ENCODE results near the gene TOX2. TPM values are rescaled to one million over a fixed set of nuclear protein-coding genes. Genes with fewer than 3 reads are reported as not detected.

The TOX2 gene
- total and polyA plus RNA-seq, 2 of the 8 experiments (the other 6 are each of a cell fraction or from before 2014, with no cell fraction given), result 1.8 to 3.4 TPM

DNA sequence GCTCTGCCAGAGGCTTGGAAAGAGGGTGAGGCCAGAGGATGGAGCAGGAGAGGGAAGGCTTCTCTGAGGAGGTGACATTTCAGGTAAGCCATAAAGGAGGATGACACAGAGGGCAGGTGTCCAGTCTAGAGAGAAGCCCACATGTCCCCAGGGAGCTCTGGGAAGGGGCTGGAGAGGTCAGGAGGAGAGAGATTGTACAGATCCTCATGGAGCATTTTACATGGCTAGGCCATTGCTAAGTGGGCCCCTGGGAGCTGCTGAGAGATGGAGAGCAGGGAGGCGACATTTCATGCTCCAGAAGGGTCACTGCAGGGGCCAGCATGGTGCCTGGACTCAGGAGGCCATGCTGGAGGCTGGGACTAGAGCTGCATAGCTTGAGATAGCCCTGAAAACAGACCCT, 124.5 kb downstream of the TOX2 start:
- ChIA-PET POLR2A (ENCODE audit: partially characterized antibody) (no interaction called here), CTCF (ENCODE audit: partially characterized antibody) (interaction anchor here (1.2 to 2.4 kb wide), 3 partner anchors 10 to 18 kb away, joined by 3 to 8 read pairs (median 5); no protein-coding TSS in a partner anchor)
- no peak overlapping the region for H3K56ac ChIP-seq (replicated peaks; ENCODE audit: insufficient read length, low read depth, low read length)
- no peak overlapping the region for H2BK12ac ChIP-seq (ENCODE audit: low read depth, low read length)
- no peaks in the 10 kb centered on the region for H3K23me2 ChIP-seq (ENCODE audit: low read depth, low read length)
- no peaks in the 10 kb centered on the region; a peak in 1 of 7 replicates for H3K27me3 ChIP-seq (replicated peaks in 1 of 4; ENCODE audit: control insufficient read depth in 3 of 4, extremely low read depth in 1 of 4, insufficient read depth in 3 of 4, low read length in 3 of 4)
- H2BK5ac ChIP-seq (ENCODE audit: low read depth, low read length), result no peak overlapping the region
- 100% methylated on average over 1 of the region's 1 CpG; no CpG with 5 or more reads in 1 of the 2 experiments for WGBS, 2 experiments (ENCODE audit: extremely low coverage in 1 of 2, insufficient coverage in 1 of 2, insufficient read length in 1 of 2, insufficient replicate concordance in 2 of 2, low coverage in 1 of 2, low lambda C conversion rate in 2 of 2, missing lambda C conversion rate in 1 of 2)
- H3K4me1 ChIP-seq (replicated peaks in 1 of 4; ENCODE audit: control insufficient read depth in 3 of 4, insufficient read depth in 4 of 4, low read length in 3 of 4), result no peaks in the 10 kb centered on the region
- H2BK120ac ChIP-seq (replicated peaks; ENCODE audit: low read depth, low read length), result no peak overlapping the region
- no peaks in the 10 kb centered on the region for H4K20me1 ChIP-seq (replicated peaks in 1 of 2; ENCODE audit: control insufficient read depth in 1 of 2, insufficient read depth in 2 of 2, low read length in 2 of 2)
- no peak overlapping the region for H4K91ac ChIP-seq (replicated peaks; ENCODE audit: insufficient read length, low read length)
- no peak overlapping the region for H2AFZ ChIP-seq (ENCODE audit: low read length)
- H3K79me2 ChIP-seq (ENCODE audit: control insufficient read depth in 1 of 2, insufficient read depth in 2 of 2, low read length in 2 of 2), result no peaks in the 10 kb centered on the region
- no peaks in the 10 kb centered on the region for H3K79me1 ChIP-seq (ENCODE audit: low read depth, low read length)
- H2BK15ac ChIP-seq (ENCODE audit: low read length), result no peak overlapping the region
- FAIRE-seq (no peak), DNase-seq (ENCODE audit: low read depth in 1 of 2, low spot score in 2 of 2) (no peak)
- no peak overlapping the region for H3K4me2 ChIP-seq (ENCODE audit: insufficient read depth in 1 of 2, low read depth in 2 of 2, low read length in 2 of 2)
- H2BK20ac ChIP-seq (ENCODE audit: low read length), result no peak overlapping the region
- H3K9me3 ChIP-seq (ENCODE audit: insufficient read depth in 2 of 2, low read depth in 1 of 2, low read length in 1 of 2), result no peaks in the 10 kb centered on the region
- H3K27ac ChIP-seq (ENCODE audit: low read depth, low read length), result no peak overlapping the region
- H3K4me3 ChIP-seq (ENCODE audit: extremely low read depth in 1 of 4, insufficient read depth in 2 of 4, low read depth in 3 of 4, low read length in 4 of 4), result no peak overlapping the region
- H3K14ac ChIP-seq (ENCODE audit: insufficient read length), result no peak overlapping the region
- no peak overlapping the region for H4K8ac ChIP-seq (ENCODE audit: extremely low read depth, insufficient read depth, low read length)
- H3K9ac ChIP-seq (replicated peaks in 1 of 4; ENCODE audit: extremely low read depth in 1 of 4, low read depth in 3 of 4, low read length in 3 of 4), result no peak overlapping the region
- H3K4ac ChIP-seq (replicated peaks; ENCODE audit: insufficient read length, low read depth, low read length), result no peak overlapping the region
- H4K5ac ChIP-seq (ENCODE audit: insufficient read length, low read depth, low read length), result no peak overlapping the region
- no peak overlapping the region for H3K18ac ChIP-seq (ENCODE audit: extremely low read depth, low read length)
- H3K36me3 ChIP-seq (ENCODE audit: control insufficient read depth in 2 of 4, insufficient read depth in 4 of 4, low read length in 3 of 4), result no peaks in the 10 kb centered on the region
- no peak overlapping the region for H3K23ac ChIP-seq (ENCODE audit: insufficient read length)
- no peak overlapping the region for H2AK5ac ChIP-seq (ENCODE audit: low read depth, low read length)
- TF ChIP-seq SP4 (IDR thresholded peaks at IDR 0.05; ENCODE audit: low read length), result no peak

Measured in H1 (cell line).